Breast epithelium (tissue), 3 donors: ENCODE measurements around the gene ANTXRL.

Experiments used
- CTCF ChIP-seq, 3 donors: fragments of 450-650 bp; IDR thresholded peaks; one replicate each; pipeline ENCODE4 v1.5.1; 2016 to 2017; ENCODE audit warnings: antibody characterized with exemption in 3 of 3, mild to moderate bottlenecking in 3 of 3, moderate library complexity in 3 of 3
- POLR2A ChIP-seq: fragments of 450-650 bp; IDR thresholded peaks from one replicate; pipeline ENCODE4 v1.6.1; 2016; ENCODE audit warnings: antibody characterized with exemption, mild to moderate bottlenecking, moderate library complexity
- POLR2AphosphoS5 ChIP-seq, 3 donors: sonication (generic); formaldehyde crosslinking; IDR thresholded peaks; one replicate each; pipeline ENCODE4 v1.6.1; 2017; ENCODE audit warnings: antibody characterized with exemption in 3 of 3

DNA sequence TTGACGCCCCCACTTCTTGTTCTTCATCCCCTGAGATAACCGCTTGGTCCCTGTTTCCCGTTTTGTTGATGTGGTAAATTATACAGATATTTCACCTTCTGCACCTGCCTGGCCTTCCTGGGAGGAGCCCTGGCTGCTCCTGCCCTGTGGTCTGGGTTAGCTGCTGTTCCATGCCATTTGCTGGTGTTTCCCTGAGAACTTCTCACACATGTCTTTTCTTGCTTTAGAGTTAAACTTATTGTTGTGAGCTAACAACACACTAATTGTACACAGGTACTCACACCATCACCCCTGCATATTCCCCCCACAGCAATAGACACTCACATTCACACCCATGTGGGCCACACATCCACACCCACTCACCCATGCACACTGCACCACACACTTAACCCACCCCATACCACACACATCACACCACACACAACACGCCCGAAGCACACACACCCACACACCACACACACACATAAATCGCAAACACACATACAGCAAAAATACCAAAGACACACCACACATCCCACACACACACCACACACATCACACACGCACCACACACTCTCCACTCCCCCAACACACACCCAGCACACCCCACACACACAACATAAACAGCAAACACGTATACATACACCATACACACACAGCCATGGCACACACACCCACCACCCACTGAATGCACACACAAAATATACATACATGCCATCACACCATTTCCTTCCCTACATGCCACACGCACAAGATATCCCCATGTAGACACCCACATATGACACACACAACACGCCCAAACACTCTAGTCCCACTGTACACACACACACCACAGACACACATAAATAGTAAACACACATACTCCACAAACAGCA, 19.4 kb upstream of the ANTXRL start:
- TF ChIP-seq CTCF (IDR thresholded peaks at IDR 0.05) (no peak), POLR2AphosphoS5 (IDR thresholded peaks at IDR 0.05) (no peak), POLR2A (no peak)
